SK-N-SH (cell line): ENCODE measurements around the gene LRMDA. TPM values are rescaled to one million over a fixed set of nuclear protein-coding genes. Genes with fewer than 3 reads are reported as not detected.

Experiments used
- CTCF ChIA-PET: fragments of 300-600, 350-600 bp; formaldehyde crosslinking; extraction: SDS; loops from one replicate; lab custom pipeline; 2021; lab: Yijun Ruan, JAX
- POLR2A ChIA-PET: fragments of 350-600 bp; sonication (Branson Sonifier 250); formaldehyde crosslinking; extraction: SDS; loops from one replicate; lab custom pipeline; 2020; ENCODE audit warnings: antibody characterized with exemption, inconsistent platforms; lab: Yijun Ruan, JAX
- DNase-seq: peaks from one replicate; pipeline ENCODE4 v3.0.0; 2012
- H2AFZ ChIP-seq: fragments of 200-600 bp; sonication (generic); 2 replicates; pipeline ENCODE4 v1.8.1; 2016; ENCODE audit warnings: antibody characterized with exemption, mild to moderate bottlenecking, low read depth
- H3F3A ChIP-seq: fragments of 200-600 bp; sonication (generic); replicated peaks from 2 replicates; pipeline ENCODE3; 2016; ENCODE audit warnings: antibody characterized with exemption, mild to moderate bottlenecking; ENCODE audit not compliant: insufficient read depth
- H3K27ac ChIP-seq, 2 experiments: fragments of 200-500 bp in 1 of 2; fragments of 200-600 bp in 1 of 2; sonication (Bioruptor generic) in 1 of 2; sonication (generic), shearing (Covaris generic) in 1 of 2; 2 replicates each; pipeline versions ENCODE4 v1.5.1 to v1.6.1; 2014 to 2016; ENCODE audit warnings: low read depth in 2 of 2, inconsistent platforms in 1 of 2, low read length in 1 of 2, mild to moderate bottlenecking in 1 of 2, mixed read lengths in 1 of 2
- H3K27me3 ChIP-seq: fragments of 200-600 bp; sonication (generic), shearing (Covaris generic); 2 replicates; pipeline ENCODE4 v1.6.1; 2016; ENCODE audit warnings: mixed run types; ENCODE audit not compliant: insufficient read depth
- H3K36me3 ChIP-seq, 2 experiments: fragments of 200-500 bp in 1 of 2; fragments of 200-600 bp in 1 of 2; sonication (Bioruptor generic) in 1 of 2; sonication (generic) in 1 of 2; replicated peaks in 1 of 2; 2 replicates each; pipeline versions ENCODE3 to v1.5.1; 2014 to 2016; ENCODE audit warnings: low read length in 1 of 2, mild to moderate bottlenecking in 1 of 2; ENCODE audit not compliant: insufficient read depth in 2 of 2, control insufficient read depth in 1 of 2
- H3K4me1 ChIP-seq, 2 experiments: fragments of 200-500 bp in 1 of 2; fragments of 200-600 bp in 1 of 2; sonication (Bioruptor generic) in 1 of 2; sonication (generic), shearing (Covaris generic) in 1 of 2; 2 replicates each; pipeline versions ENCODE4 v1.5.1 to v1.6.1; 2014 to 2016; ENCODE audit warnings: low read depth in 1 of 2, low read length in 1 of 2, mixed run types in 1 of 2; ENCODE audit not compliant: insufficient read depth in 2 of 2, control insufficient read depth in 1 of 2
- H3K4me2 ChIP-seq: fragments of 200-600 bp; sonication (generic), shearing (Covaris generic); 2 replicates; pipeline ENCODE4 v1.6.1; 2017; ENCODE audit warnings: mixed run types
- H3K4me3 ChIP-seq, 2 experiments: fragments of 200-500 bp in 1 of 2; fragments of 200-600 bp in 1 of 2; sonication (Bioruptor generic) in 1 of 2; sonication (generic), shearing (Covaris generic) in 1 of 2; 2 replicates each; pipeline versions ENCODE4 v1.5.1 to v1.8.1; 2014 to 2016; ENCODE audit warnings: low read depth in 2 of 2, inconsistent platforms in 1 of 2, low read length in 1 of 2, mild to moderate bottlenecking in 1 of 2, mixed read lengths in 1 of 2, moderate library complexity in 1 of 2
- H3K79me2 ChIP-seq: fragments of 200-600 bp; sonication (generic); 2 replicates; pipeline ENCODE4 v1.8.1; 2017; ENCODE audit warnings: mild to moderate bottlenecking; ENCODE audit not compliant: insufficient read depth
- H3K9ac ChIP-seq: fragments of 200-600 bp; sonication (generic); 2 replicates; pipeline ENCODE4 v1.6.1; 2017; ENCODE audit warnings: mixed run types
- H3K9me2 ChIP-seq: fragments of 200-600 bp; sonication (generic); 2 replicates; pipeline ENCODE4 v1.6.1; 2017; ENCODE audit warnings: mixed run types
- H3K9me3 ChIP-seq: fragments of 200-600 bp; sonication (generic); 2 replicates; pipeline ENCODE4 v1.6.1; 2017; ENCODE audit warnings: mixed run types, mild to moderate bottlenecking, moderate library complexity
- H4K20me1 ChIP-seq: fragments of 200-600 bp; sonication (generic); 2 replicates; pipeline ENCODE4 v1.6.1; 2017; ENCODE audit warnings: mild to moderate bottlenecking, mixed run types; ENCODE audit not compliant: insufficient read depth
- FOXJ3 ChIP-seq: sonication (generic); formaldehyde crosslinking; IDR thresholded peaks from 2 replicates; pipeline ENCODE4 v1.5.1; 2020; ENCODE audit warnings: mild to moderate bottlenecking, missing genetic modification reagents
- MEF2A ChIP-seq: IDR thresholded peaks from 2 replicates; pipeline ENCODE4 v1.4.0; 2012; ENCODE audit warnings: low read depth, borderline replicate concordance
- MXI1 ChIP-seq: IDR thresholded peaks from 2 replicates; pipeline ENCODE4 v1.6.1; 2012; ENCODE audit warnings: mild to moderate bottlenecking, low read depth, low read length, improper control_type of control experiment
- PBX3 ChIP-seq: IDR thresholded peaks from 2 replicates; pipeline ENCODE4; 2012
- POLR2AphosphoS5 ChIP-seq: IDR thresholded peaks from 2 replicates; pipeline ENCODE4 v1.6.1; 2012; ENCODE audit warnings: low read depth, low read length
- RCOR1 ChIP-seq: fragments of 150-350 bp; IDR thresholded peaks from 2 replicates; pipeline ENCODE4 v1.6.1; 2017; ENCODE audit warnings: antibody characterized with exemption, low read length
- RFX5 ChIP-seq: IDR thresholded peaks from 2 replicates; pipeline ENCODE4 v1.6.1; 2012; ENCODE audit warnings: mild to moderate bottlenecking, improper control_type of control experiment, low read length
- USF1 ChIP-seq: IDR thresholded peaks from 2 replicates; pipeline ENCODE4 v1.4.0; 2012; ENCODE audit warnings: low read depth, borderline replicate concordance
- USF2 ChIP-seq: fragments of 150-350 bp; IDR thresholded peaks from 2 replicates; pipeline ENCODE4 v1.6.1; 2017; ENCODE audit warnings: antibody characterized with exemption, low read length, low read depth, borderline replicate concordance
- WGBS: methylation state at CpG from one replicate; pipeline ENCODE4 v1.1.6; 2017; ENCODE audit warnings: low lambda C conversion rate; 5-methylcytosine and 5-hydroxymethylcytosine counted together
- polyA plus RNA-seq, 3 experiments: library from polyadenylated mRNA; depleted of rRNA; stranded (reverse); fragments of >200 nt; gene quantifications; 2 replicates each; pipeline ENCODE4 v1.2.3, GENCODE V29; 2012
- TF ChIP-seq, protein P1 (sequence below): fragments of 200-600 bp; sonication (generic); IDR thresholded peaks from 2 replicates; pipeline ENCODE4 v1.6.1; 2017; ENCODE audit warnings: antibody characterized with exemption, mild to moderate bottlenecking, moderate library complexity

The LRMDA gene
- polyA plus RNA-seq, 1 of the 3 experiments (the other 2 are of a cell fraction) = 0.95 TPM

- H3K9me3 ChIP-seq = no peaks in the 10 kb centered on the region
- no peak overlapping the region for H2AFZ ChIP-seq
- no peak overlapping the region for H3K4me2 ChIP-seq
- CTCF ChIA-PET = interaction anchor here (1.3 kb wide), 1 partner anchor 9 kb away, joined by 3 read pairs; no protein-coding TSS in a partner anchor
- no peaks in the 10 kb centered on the region for H3K9me2 ChIP-seq
- no peaks in the 10 kb centered on the region for H3K4me1 ChIP-seq
- H3K9ac ChIP-seq = no peak overlapping the region
- H3K79me2 ChIP-seq = no peaks in the 10 kb centered on the region
- POLR2A ChIA-PET = no interaction called here
- H4K20me1 ChIP-seq = no peaks in the 10 kb centered on the region
- no peaks in the 10 kb centered on the region for H3K36me3 ChIP-seq
- H3K4me3 ChIP-seq = no peak overlapping the region
- TF ChIP-seq MEF2A (no peak), RCOR1 (no peak), PBX3 (no peak), USF2 (no peak), USF1 (no peak), MXI1 (no peak), RFX5 (no peak), POLR2AphosphoS5 (no peak), FOXJ3 (CRISPR knock-in tag) (no peak)
- TF ChIP-seq, protein P1, sequence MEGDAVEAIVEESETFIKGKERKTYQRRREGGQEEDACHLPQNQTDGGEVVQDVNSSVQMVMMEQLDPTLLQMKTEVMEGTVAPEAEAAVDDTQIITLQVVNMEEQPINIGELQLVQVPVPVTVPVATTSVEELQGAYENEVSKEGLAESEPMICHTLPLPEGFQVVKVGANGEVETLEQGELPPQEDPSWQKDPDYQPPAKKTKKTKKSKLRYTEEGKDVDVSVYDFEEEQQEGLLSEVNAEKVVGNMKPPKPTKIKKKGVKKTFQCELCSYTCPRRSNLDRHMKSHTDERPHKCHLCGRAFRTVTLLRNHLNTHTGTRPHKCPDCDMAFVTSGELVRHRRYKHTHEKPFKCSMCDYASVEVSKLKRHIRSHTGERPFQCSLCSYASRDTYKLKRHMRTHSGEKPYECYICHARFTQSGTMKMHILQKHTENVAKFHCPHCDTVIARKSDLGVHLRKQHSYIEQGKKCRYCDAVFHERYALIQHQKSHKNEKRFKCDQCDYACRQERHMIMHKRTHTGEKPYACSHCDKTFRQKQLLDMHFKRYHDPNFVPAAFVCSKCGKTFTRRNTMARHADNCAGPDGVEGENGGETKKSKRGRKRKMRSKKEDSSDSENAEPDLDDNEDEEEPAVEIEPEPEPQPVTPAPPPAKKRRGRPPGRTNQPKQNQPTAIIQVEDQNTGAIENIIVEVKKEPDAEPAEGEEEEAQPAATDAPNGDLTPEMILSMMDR = no peak
- TF ChIP-seq, all 33 proteins: peak for 0
- DNase-seq = no peak
- 65% methylated on average over 6 of the region's 7 CpGs for WGBS
- H3F3A ChIP-seq = no peaks in the 10 kb centered on the region
- no peak overlapping the region for H3K27ac ChIP-seq
- H3K27me3 ChIP-seq = no peaks in the 10 kb centered on the region
These were observed 249.9 kb downstream of the LRMDA start for GRCh38 chr10:75681334-75681733.

DNA sequence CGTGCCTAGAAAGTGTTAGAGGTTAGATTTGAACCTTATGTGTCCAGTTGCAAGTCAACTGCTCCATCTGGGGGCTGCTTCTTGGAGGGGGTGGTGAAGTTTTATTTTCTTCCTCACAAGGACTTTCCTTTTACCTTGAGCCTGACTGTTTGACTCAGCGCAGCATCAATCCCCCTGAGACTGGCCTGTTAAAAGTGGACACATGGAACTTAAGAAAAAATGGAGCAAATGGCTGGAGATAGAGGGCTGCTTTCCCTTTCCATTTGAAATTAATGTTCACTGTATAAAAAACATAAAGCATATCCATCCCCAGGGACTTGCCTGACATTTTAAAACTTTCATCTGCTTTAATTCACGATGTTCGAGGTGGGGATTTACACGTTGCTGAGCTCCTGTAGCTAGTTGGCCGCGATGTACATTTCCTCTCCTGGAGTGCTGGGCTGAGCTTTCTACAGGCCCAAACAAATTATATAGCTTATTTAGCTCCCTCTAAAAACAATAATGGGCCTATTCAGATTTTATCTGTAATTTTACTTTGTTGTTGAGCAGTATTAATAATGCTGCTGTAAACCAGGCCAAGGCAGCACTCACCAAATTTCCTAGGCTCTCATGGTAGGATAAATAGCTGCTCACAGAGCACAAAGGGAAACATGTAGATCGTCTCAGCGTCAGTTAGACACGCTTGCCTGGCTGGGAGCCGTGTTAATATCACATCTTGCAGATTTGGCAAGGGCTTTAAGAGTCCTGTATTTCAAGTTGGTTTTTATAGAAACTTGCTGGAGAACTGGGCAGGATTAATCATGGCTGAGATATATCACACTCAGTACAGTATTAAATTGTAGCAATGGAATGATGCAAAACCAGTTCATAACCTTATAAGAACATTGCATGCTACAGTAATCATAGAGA, 251.5 kb downstream of the LRMDA start:
- H3K9ac ChIP-seq = no peak overlapping the region
- no peak overlapping the region for H2AFZ ChIP-seq
- no peaks in the 10 kb centered on the region for H3F3A ChIP-seq
- ChIA-PET POLR2A (no interaction called here), CTCF (interaction anchor here (0.8 kb wide), 1 partner anchor 10 kb away, joined by 3 read pairs; no protein-coding TSS in a partner anchor)
- H3K27me3 ChIP-seq = no peaks in the 10 kb centered on the region
- H3K9me2 ChIP-seq = no peaks in the 10 kb centered on the region
- no peak overlapping the region for H3K4me3 ChIP-seq
- H3K4me1 ChIP-seq = no peaks in the 10 kb centered on the region
- no peaks in the 10 kb centered on the region for H3K79me2 ChIP-seq
- H3K27ac ChIP-seq = no peak overlapping the region
- TF ChIP-seq RCOR1 = no peak
- DNase-seq = no peak
- no peaks in the 10 kb centered on the region for H3K9me3 ChIP-seq
- no peaks in the 10 kb centered on the region for H3K36me3 ChIP-seq
- WGBS = 82% methylated on average over 11 of the region's 11 CpGs
- no peaks in the 10 kb centered on the region for H4K20me1 ChIP-seq
- no peak overlapping the region for H3K4me2 ChIP-seq
